GM12878 (cell line): ENCODE results near the gene BANP. TPM values are rescaled to one million over a fixed set of nuclear protein-coding genes. Genes with fewer than 3 reads are reported as not detected.

Experiments
- ATAC-seq: fragments of 200-7000 bp; cut with Tn5 transposase; 3 replicates; pipeline ENCODE4 v1.9.1; 2020; ENCODE audit warnings: mild to moderate bottlenecking, moderate library complexity
- BruUV-seq: library from RNA; stranded (reverse); fragments of 400-500 nt; replicated peaks from 2 replicates; lab custom pipeline; 2021; lab: Mats Ljungman, UMichigan
- CTCF ChIA-PET: fragments of 300-600 bp; sonication (Branson Sonifier 250); formaldehyde crosslinking; extraction: SDS; loops from one replicate; lab custom pipeline; 2021; ENCODE audit warnings: inconsistent platforms; lab: Yijun Ruan, JAX
- POLR2A ChIA-PET: fragments of 350-600 bp; formaldehyde crosslinking; extraction: SDS; loops from one replicate; lab custom pipeline; 2021; ENCODE audit warnings: inconsistent platforms; lab: Charles Lee
- RAD21 ChIA-PET: fragments of 300-600 bp; sonication (Branson Sonifier 250); formaldehyde crosslinking; loops from one replicate; lab custom pipeline; 2023; ENCODE audit warnings: antibody characterized with exemption; ENCODE audit not compliant: unreplicated experiment; lab: Charles Lee
- SMC1A ChIA-PET: fragments of 300-600 bp; sonication (Branson Sonifier 250); formaldehyde crosslinking; loops from one replicate; lab custom pipeline; 2023; ENCODE audit not compliant: unreplicated experiment, uncharacterized antibody; lab: Charles Lee
- DNase-seq: peaks from one replicate; pipeline ENCODE4 v3.0.0-alpha.2; 2011; ENCODE audit warnings: low read depth, low spot score
- FAIRE-seq: peaks from 3 replicates; lab custom pipeline; 2011; peaks lifted over from hg19 to GRCh38; lab: Jason Lieb, UNC
- H2AFZ ChIP-seq: 2 replicates; pipeline ENCODE4 v1.6.0; 2011; ENCODE audit warnings: low read depth, low read length, control low read depth; ENCODE audit not compliant: control insufficient read depth
- H3K27ac ChIP-seq: 2 replicates; pipeline ENCODE4 v1.5.1; 2011; ENCODE audit warnings: control low read depth; ENCODE audit not compliant: control insufficient read depth, insufficient read depth
- H3K27me3 ChIP-seq, 2 experiments: replicated peaks in 1 of 2; 2 replicates each; pipeline versions ENCODE4 v1.6.0 to v1.6.1; 2011; ENCODE audit warnings: low read length in 1 of 2; ENCODE audit not compliant: control insufficient read depth in 2 of 2, insufficient read depth in 2 of 2
- H3K36me3 ChIP-seq, 2 experiments: 2 replicates each; pipeline ENCODE4 v1.5.1; 2011; ENCODE audit warnings: low read length in 1 of 2; ENCODE audit not compliant: control insufficient read depth in 2 of 2, insufficient read depth in 2 of 2
- H3K4me1 ChIP-seq: 2 replicates; pipeline ENCODE4 v1.6.1; 2011; ENCODE audit warnings: mild to moderate bottlenecking, low read length, moderate library complexity, mixed read lengths; ENCODE audit not compliant: control insufficient read depth, insufficient read depth
- H3K4me2 ChIP-seq: 2 replicates; pipeline ENCODE4 v1.6.0; 2011; ENCODE audit warnings: control low read depth; ENCODE audit not compliant: control insufficient read depth, insufficient read depth
- H3K4me3 ChIP-seq: fragments of 200-600 bp; sonication (generic); 2 replicates; pipeline ENCODE4 v1.5.1; 2016
- H3K79me2 ChIP-seq: 2 replicates; pipeline ENCODE4 v1.6.0; 2011; ENCODE audit warnings: low read length; ENCODE audit not compliant: control insufficient read depth, insufficient read depth
- H3K9ac ChIP-seq: 2 replicates; pipeline ENCODE4 v1.8.0; 2011; ENCODE audit warnings: low read length, control low read depth, mixed read lengths; ENCODE audit not compliant: control insufficient read depth, insufficient read depth
- H3K9me3 ChIP-seq: replicated peaks from 3 replicates; pipeline ENCODE4 v1.5.1; 2011; ENCODE audit warnings: mild to moderate bottlenecking, low read length; ENCODE audit not compliant: control insufficient read depth, insufficient read depth
- H4K20me1 ChIP-seq: 2 replicates; pipeline ENCODE4 v1.6.0; 2011; ENCODE audit not compliant: control insufficient read depth, insufficient read depth
- BACH1 ChIP-seq: fragments of 450-650 bp; IDR thresholded peaks from 2 replicates; pipeline ENCODE4 v1.6.1; 2017; ENCODE audit warnings: mild to moderate bottlenecking, borderline replicate concordance
- CBFB ChIP-seq: IDR thresholded peaks from 2 replicates; pipeline ENCODE4 v1.6.1; 2016; ENCODE audit warnings: antibody characterized with exemption, low read depth
- EP300 ChIP-seq, 2 experiments: fragments of 150-350 bp in 1 of 2; IDR thresholded peaks; 2 replicates each; pipeline ENCODE4 v1.6.1; 2011 to 2012; ENCODE audit warnings: low read depth in 2 of 2, low read length in 2 of 2, borderline replicate concordance in 1 of 2, improper control_type of control experiment in 1 of 2, inconsistent platforms in 1 of 2; ENCODE audit not compliant: control insufficient read depth in 1 of 2
- LARP7 ChIP-seq: fragments of 450-650 bp; IDR thresholded peaks from 2 replicates; pipeline ENCODE4 v1.6.1; 2017; ENCODE audit warnings: mild to moderate bottlenecking
- MTA3 ChIP-seq: IDR thresholded peaks from 2 replicates; pipeline ENCODE4 v1.6.1; 2012; ENCODE audit warnings: low read length, inconsistent platforms, borderline replicate concordance
- RFX5 ChIP-seq: IDR thresholded peaks from 2 replicates; pipeline ENCODE4 v1.6.1; 2011; ENCODE audit warnings: low read depth, low read length, improper control_type of control experiment
- SIN3A ChIP-seq: IDR thresholded peaks from 2 replicates; pipeline ENCODE4 v1.6.1; 2012; ENCODE audit warnings: low read depth, low read length, improper control_type of control experiment
- ZNF384 ChIP-seq: IDR thresholded peaks from 2 replicates; pipeline ENCODE4 v1.6.1; 2012; ENCODE audit warnings: low read depth, mild to moderate bottlenecking, low read length, improper control_type of control experiment, borderline replicate concordance
- ZZZ3 ChIP-seq: IDR thresholded peaks from 2 replicates; pipeline ENCODE4 v1.6.1; 2011; ENCODE audit warnings: low read depth; ENCODE audit not compliant: control insufficient read depth, insufficient read length
- WGBS: methylation state at CpG from one replicate; pipeline ENCODE4 v1.1.6; 2016; ENCODE audit warnings: low lambda C conversion rate; ENCODE audit not compliant: insufficient replicate concordance, insufficient coverage; ENCODE audit errors: missing lambda C conversion rate; 5-methylcytosine and 5-hydroxymethylcytosine counted together
- in situ Hi-C: fragments of 300-500 bp; cut with MboI; formaldehyde crosslinking; loops from 9 replicates; pipeline ENCODE4 v1.14.3; 2018; ENCODE audit warnings: mixed read lengths
- intact Hi-C: fragments of 100-400 bp; cut with micrococcal nuclease; formaldehyde crosslinking; loops from one replicate; pipeline ENCODE4 v1.14.2; 2022; ENCODE audit not compliant: unreplicated experiment
- polyA plus RNA-seq, 11 experiments: library from polyadenylated mRNA; depleted of rRNA in 4 of 11; unstranded in 6 of 11; stranded (reverse) in 5 of 11; fragments of >200 nt; fragmentation: Nextera tagmentation in 4 of 11; fragmentation: Illumina TruSeq in 1 of 11; extraction: Ambion mirVana in 4 of 11; extraction: Trizol in 1 of 11; gene quantifications; 1 replicate in 1 of 11; 2 replicates in 10 of 11; pipeline versions ENCODE4 v1.2.1 to v1.2.3, GENCODE V29; 2011 to 2016; ENCODE audit warnings: inconsistent platforms in 2 of 11, missing spikeins in 2 of 11, low read depth in 1 of 11
- total RNA-seq, 4 experiments: library from RNA; depleted of rRNA in 3 of 4; stranded (reverse); fragments of >200 nt in 3 of 4; fragmentation: Illumina TruSeq in 1 of 4; extraction: Trizol in 1 of 4; gene quantifications; 2 replicates each; pipeline versions ENCODE4 v1.2.1 to v1.2.3, GENCODE V29; 2013 to 2021

BANP gene
- total and polyA plus RNA-seq, 10 of the 15 experiments (the other 5 are each of a cell fraction or from before 2014, with no cell fraction given) = 3.9 to 21.9 (median 12.2) TPM

DNA sequence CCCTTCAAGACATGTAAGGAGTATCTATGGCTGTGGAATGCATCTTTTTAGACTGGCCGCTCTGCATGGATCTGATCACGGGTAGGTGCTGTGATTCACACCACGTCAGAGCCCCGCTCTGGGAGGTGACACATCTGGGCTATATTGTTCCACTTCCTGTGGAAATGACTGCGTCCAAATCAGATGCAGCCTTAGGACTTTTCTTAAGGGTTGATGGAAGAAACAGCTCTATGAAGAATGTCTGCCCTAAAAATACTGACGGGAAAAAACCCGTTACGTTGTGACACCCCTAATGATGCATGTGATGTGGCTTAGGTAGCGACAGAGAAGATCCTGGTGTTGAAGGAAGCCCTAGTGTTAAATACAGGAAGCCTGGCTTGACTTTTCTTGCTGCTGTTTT, 12.2 kb downstream of the BANP start:
- H4K20me1 ChIP-seq = no peaks in the 10 kb centered on the region; the same call in 1 of the 2 replicates
- H3K27me3 ChIP-seq = no peaks in the 10 kb centered on the region
- no TSS peak for BruUV-seq
- peaks cover 0 to 5% of the 10 kb centered on the region in 2 experiments; a peak in 2 of 4 replicates for H3K36me3 ChIP-seq
- H3K27ac ChIP-seq = no peak overlapping the region
- no peak for TF ChIP-seq BACH1
- no peak for TF ChIP-seq LARP7
- no peak for TF ChIP-seq CBFB
- no peak for TF ChIP-seq RFX5
- no peak for TF ChIP-seq ZNF384
- TF ChIP-seq EP300 (IDR thresholded peaks at IDR 0.05; ENCODE audit: borderline replicate concordance in 1 of 2, control insufficient read depth in 1 of 2, low read depth in 2 of 2, low read length in 2 of 2) = no peak
- TF ChIP-seq SIN3A = no peak
- no peak for TF ChIP-seq ZZZ3
- no peak for TF ChIP-seq MTA3
- no peak overlapping the region for H3K4me2 ChIP-seq
- ATAC-seq (peak; percentile 46), DNase-seq (no peak), FAIRE-seq (peak; percentile 35)
- SMC1A ChIA-PET = no interaction called here
- POLR2A ChIA-PET = no interaction called here
- in situ Hi-C loops = loop anchor here (25.0 kb wide), 1 partner anchor 474 kb away; no protein-coding TSS in a partner anchor
- H3K9me3 ChIP-seq = no peaks in the 10 kb centered on the region
- 73% methylated on average over 9 of the region's 9 CpGs for WGBS
- H3K4me1 ChIP-seq = peaks cover 5% of the 10 kb centered on the region
- peaks cover 32% of the 10 kb centered on the region for H3K79me2 ChIP-seq
- H3K9ac ChIP-seq = no peak overlapping the region
- RAD21 ChIA-PET = no interaction called here
- intact Hi-C loops = no loop called here
- CTCF ChIA-PET = interaction anchor here (1.4 kb wide), 1 partner anchor 10 kb away, joined by 4 read pairs; no protein-coding TSS in a partner anchor
- H2AFZ ChIP-seq = peak overlapping the region; percentile 35
- H3K4me3 ChIP-seq = no peak overlapping the region
